Keratinocyte (primary cell): Measurements from ENCODE around the gene NLGN4Y. TPM values are rescaled to one million over a fixed set of nuclear protein-coding genes. Genes with fewer than 3 reads are reported as not detected.

Source experiments
- DNase-seq: peaks from one replicate; pipeline ENCODE4 v3.0.0-alpha.2; 2011; ENCODE audit warnings: low read depth, missing footprints, low spot score
- FAIRE-seq: peaks from 2 replicates; lab custom pipeline; 2011; peaks lifted over from hg19 to GRCh38; lab: Jason Lieb, UNC
- H2AFZ ChIP-seq: 2 replicates; pipeline ENCODE4 v1.6.0; 2012; ENCODE audit warnings: low read length, control low read depth, inconsistent platforms; ENCODE audit not compliant: control insufficient read depth
- H3K27ac ChIP-seq: 2 replicates; pipeline ENCODE4 v1.5.1; 2011; ENCODE audit warnings: low read length; ENCODE audit not compliant: control insufficient read depth, insufficient read depth
- H3K27me3 ChIP-seq: 3 replicates; pipeline ENCODE4 v1.6.0; 2011; ENCODE audit warnings: low read length; ENCODE audit not compliant: control insufficient read depth, insufficient read depth; ENCODE audit errors: extremely low read depth
- H3K36me3 ChIP-seq, 2 experiments: 2 replicates in 1 of 2; 3 replicates in 1 of 2; pipeline ENCODE4 v1.5.1; 2011; ENCODE audit warnings: low read length in 2 of 2, mild to moderate bottlenecking in 1 of 2; ENCODE audit not compliant: control insufficient read depth in 2 of 2, insufficient read depth in 2 of 2; ENCODE audit errors: extremely low read depth in 1 of 2
- H3K4me1 ChIP-seq: 3 replicates; pipeline ENCODE4 v1.5.1; 2011; ENCODE audit warnings: low read length; ENCODE audit not compliant: control insufficient read depth, insufficient read depth; ENCODE audit errors: extremely low read depth
- H3K4me2 ChIP-seq: 3 replicates; pipeline ENCODE4 v1.6.0; 2011; ENCODE audit warnings: low read depth, low read length; ENCODE audit not compliant: control insufficient read depth, insufficient read depth; ENCODE audit errors: extremely low read depth
- H3K4me3 ChIP-seq, 3 experiments: fragments of 200-600 bp in 1 of 3; sonication (generic) in 1 of 3; 2 replicates in 2 of 3; 3 replicates in 1 of 3; pipeline ENCODE4 v1.5.1; 2011 to 2016; ENCODE audit warnings: low read length in 3 of 3, mild to moderate bottlenecking in 3 of 3, control low read depth in 2 of 3, inconsistent platforms in 1 of 3, low read depth in 1 of 3, mixed read lengths in 1 of 3, mixed run types in 1 of 3, moderate library complexity in 1 of 3; ENCODE audit not compliant: control insufficient read depth in 2 of 3, insufficient read depth in 2 of 3; ENCODE audit errors: extremely low read depth in 1 of 3
- H3K79me2 ChIP-seq: 2 replicates; pipeline ENCODE4 v1.6.0; 2012; ENCODE audit warnings: low read length; ENCODE audit not compliant: control insufficient read depth, insufficient read depth
- H3K9ac ChIP-seq: 3 replicates; pipeline ENCODE4 v1.6.0; 2011; ENCODE audit warnings: low read length; ENCODE audit not compliant: control insufficient read depth, insufficient read depth; ENCODE audit errors: extremely low read depth
- H3K9me1 ChIP-seq: 3 replicates; pipeline ENCODE4 v1.6.0; 2011; ENCODE audit warnings: low read length; ENCODE audit not compliant: control insufficient read depth, insufficient read depth; ENCODE audit errors: extremely low read depth
- H3K9me3 ChIP-seq: 2 replicates; pipeline ENCODE4 v1.5.1; 2012; ENCODE audit warnings: low read depth, low read length; ENCODE audit not compliant: control insufficient read depth
- H4K20me1 ChIP-seq: 3 replicates; pipeline ENCODE4 v1.6.0; 2011; ENCODE audit warnings: low read length; ENCODE audit not compliant: control insufficient read depth, insufficient read depth; ENCODE audit errors: extremely low read depth
- CTCF ChIP-seq, 3 experiments: IDR thresholded peaks in 1 of 3; conservative IDR thresholded peaks in 1 of 3; optimal IDR thresholded peaks in 1 of 3; 2 replicates in 2 of 3; 3 replicates in 1 of 3; pipeline versions ENCODE3 to v1.5.1; 2011; ENCODE audit warnings: low read length in 3 of 3, mild to moderate bottlenecking in 3 of 3, moderate library complexity in 2 of 3, control low read depth in 1 of 3, inconsistent platforms in 1 of 3; ENCODE audit not compliant: insufficient read depth in 2 of 3; ENCODE audit errors: extremely low read depth in 1 of 3
- EZH2 ChIP-seq: IDR thresholded peaks from one replicate; pipeline ENCODE4 v1.6.1; 2012; ENCODE audit warnings: inconsistent platforms, mild to moderate bottlenecking, low read length, moderate library complexity
- dilution Hi-C: fragments of 300-500 bp; cut with MboI; formaldehyde crosslinking; loops from one replicate; pipeline ENCODE4 v1.7.0; 2020; ENCODE audit warnings: low sequenced_read_pairs; ENCODE audit not compliant: extremely low pct_ligation_motif_present
- polyA minus RNA-seq, 3 experiments: library from RNA; depleted of rRNA, polyadenylated mRNA; stranded (reverse); fragments of >200 nt; gene quantifications; 1 replicate in 1 of 3; 2 replicates in 1 of 3; 3 replicates in 1 of 3; pipeline ENCODE4 v1.2.3, GENCODE V29; 2011
- polyA plus RNA-seq, 5 experiments: library from polyadenylated mRNA; depleted of rRNA in 3 of 5; stranded (reverse) in 3 of 5; stranded (forward) in 1 of 5; unstranded in 1 of 5; fragments of >200 nt; gene quantifications; 1 replicate in 1 of 5; 2 replicates in 3 of 5; 3 replicates in 1 of 5; pipeline versions ENCODE4 v1.2.1 to v1.2.3, GENCODE V29; 2011 to 2012; ENCODE audit warnings: missing spikeins in 2 of 5, low read depth in 1 of 5, low replicate concordance in 1 of 5

The NLGN4Y gene
- polyA plus RNA-seq (not detected in 3 replicates), polyA minus RNA-seq (not detected in 3 replicates)
- polyA plus RNA-seq (2011; ENCODE audit: low read depth) = not detected
- not detected in 2 replicates for polyA plus RNA-seq (2011; cell fraction: cytosol; rRNA removed)
- not detected in 2 replicates for polyA plus RNA-seq (2011; cell fraction: nucleus; rRNA removed)
- polyA plus RNA-seq (2012; ENCODE audit: low replicate concordance) = not detected in 2 replicates
- polyA minus RNA-seq (2011; cell fraction: cytosol; rRNA and poly(A)+ RNA removed) = not detected
- polyA minus RNA-seq (2011; cell fraction: nucleus; rRNA and poly(A)+ RNA removed) = not detected in 2 replicates

- Histone ChIP-seq H3K9me1 (no peaks in the 10 kb centered on the region), H3K4me3 (no peak within 1 kb of the TSS), H4K20me1 (no peaks in the 10 kb centered on the region), H3K4me1 (no peaks in the 10 kb centered on the region), H3K4me2 (no peak within 1 kb of the TSS), H3K9ac (no peak within 1 kb of the TSS), H3K9me3 (no peaks in the 10 kb centered on the region), H3K27me3 (no peaks in the 10 kb centered on the region), H3K36me3 (no peaks in the 10 kb centered on the region), H3K79me2 (no peaks in the 10 kb centered on the region), H3K27ac (no peak within 1 kb of the TSS), H2AFZ (no peak within 1 kb of the TSS)
- TF ChIP-seq EZH2 (no peak), CTCF (optimal IDR thresholded peaks at IDR 0.05 in 1 of 3, IDR thresholded peaks at IDR 0.05 in 1 of 3, conservative IDR thresholded peaks at IDR 0.05 in 1 of 3; ENCODE audit: extremely low read depth in 1 of 3, insufficient read depth in 2 of 3, low read length in 3 of 3) (no peak)
- no peak for FAIRE-seq
- no peak for DNase-seq
- dilution Hi-C loops = no loop called here
Measured at GRCh38 chrY:14524272-14525231, at the start of gene NLGN4Y. Gene NLGN4Y (plus strand): TSS chrY:14524529. CDS start chrY:14622120, 97,591 bp downstream.

DNA sequence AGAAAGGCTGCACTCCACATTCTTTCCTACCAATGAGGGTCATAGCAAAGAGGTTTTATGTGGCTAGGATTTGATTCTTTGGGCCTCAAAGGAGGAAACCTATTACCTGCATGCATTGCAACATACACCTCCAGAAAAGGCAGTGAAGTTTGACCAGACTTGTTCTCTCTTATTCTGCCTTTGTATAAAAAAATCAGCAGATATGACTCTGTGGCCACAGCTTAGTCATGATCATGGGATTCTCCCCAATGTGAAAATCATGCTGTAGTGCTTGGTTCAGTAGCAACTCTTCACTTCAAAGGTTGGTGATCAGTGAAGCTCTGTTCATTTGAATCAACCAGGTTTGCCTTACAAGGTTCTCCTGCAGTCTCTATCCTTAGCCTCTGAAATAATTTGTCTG, 38.4 kb upstream of the NLGN4Y start:
- Histone ChIP-seq H2AFZ (no peak overlapping the region), H3K9me1 (no peaks in the 10 kb centered on the region), H3K27ac (no peak overlapping the region), H4K20me1 (no peaks in the 10 kb centered on the region), H3K4me3 (no peak overlapping the region), H3K36me3 (no peaks in the 10 kb centered on the region), H3K9ac (no peak overlapping the region), H3K4me2 (no peak overlapping the region), H3K79me2 (no peaks in the 10 kb centered on the region), H3K27me3 (no peaks in the 10 kb centered on the region), H3K9me3 (no peaks in the 10 kb centered on the region), H3K4me1 (no peaks in the 10 kb centered on the region)
- DNase-seq (no peak), FAIRE-seq (no peak)
- dilution Hi-C loops = no loop called here
- no peak for TF ChIP-seq CTCF (optimal IDR thresholded peaks at IDR 0.05 in 1 of 3, IDR thresholded peaks at IDR 0.05 in 1 of 3, conservative IDR thresholded peaks at IDR 0.05 in 1 of 3; ENCODE audit: extremely low read depth in 1 of 3, insufficient read depth in 2 of 3, low read length in 3 of 3)
- TF ChIP-seq EZH2 = no peak
